MM.1S (cell line): ENCODE measurements around the gene TTC34.

Experiments
- DNase-seq: peaks from one replicate; pipeline ENCODE4 v3.0.0-alpha.2; 2015
- H2AFZ ChIP-seq: fragments of 300-600 bp; sonication (generic); 2 replicates; pipeline ENCODE4 v1.6.0; 2016; ENCODE audit warnings: antibody characterized with exemption, low read length
- H3F3A ChIP-seq: fragments of 300-600 bp; sonication (generic); 2 replicates; pipeline ENCODE4 v1.6.1; 2016; ENCODE audit warnings: mild to moderate bottlenecking, antibody characterized with exemption, low read length, moderate library complexity, mixed read lengths; ENCODE audit not compliant: insufficient read depth
- H3K27ac ChIP-seq: fragments of 300-600 bp; sonication (generic); 2 replicates; pipeline ENCODE4 v1.5.1; 2016; ENCODE audit warnings: mild to moderate bottlenecking, low read length
- H3K27me3 ChIP-seq: fragments of 300-600 bp; sonication (generic); replicated peaks from 2 replicates; pipeline ENCODE4 v1.6.0; 2016; ENCODE audit warnings: low read length; ENCODE audit not compliant: insufficient read depth
- H3K36me3 ChIP-seq: fragments of 300-600 bp; sonication (generic); replicated peaks from 2 replicates; pipeline ENCODE4 v1.6.1; 2016; ENCODE audit warnings: mild to moderate bottlenecking, low read length, mixed read lengths; ENCODE audit not compliant: insufficient read depth
- H3K4me1 ChIP-seq: fragments of 300-600 bp; sonication (generic); 2 replicates; pipeline ENCODE4 v1.6.1; 2016; ENCODE audit warnings: low read length, mixed read lengths
- H3K4me2 ChIP-seq: fragments of 300-600 bp; sonication (generic); 2 replicates; pipeline ENCODE4 v1.6.0; 2016; ENCODE audit warnings: low read depth, low read length
- H3K4me3 ChIP-seq: fragments of 300-600 bp; sonication (generic); 2 replicates; pipeline ENCODE4 v1.5.1; 2016; ENCODE audit warnings: low read length, mixed read lengths
- H3K79me2 ChIP-seq: fragments of 300-600 bp; sonication (generic); 2 replicates; pipeline ENCODE4 v1.6.1; 2016; ENCODE audit warnings: mixed run types, low read length, mixed read lengths
- H3K9ac ChIP-seq: fragments of 300-600 bp; sonication (generic); 2 replicates; pipeline ENCODE4 v1.6.1; 2016; ENCODE audit warnings: low read length, mixed read lengths
- H3K9me2 ChIP-seq: fragments of 300-600 bp; sonication (generic); replicated peaks from 2 replicates; pipeline ENCODE4 v1.6.1; 2016; ENCODE audit warnings: mild to moderate bottlenecking, low read length, mixed read lengths; ENCODE audit not compliant: insufficient read depth
- H3K9me3 ChIP-seq: fragments of 300-600 bp; sonication (generic); replicated peaks from 2 replicates; pipeline ENCODE4 v1.6.1; 2016; ENCODE audit warnings: mild to moderate bottlenecking, low read length, mixed read lengths; ENCODE audit not compliant: insufficient read depth
- H4K20me1 ChIP-seq: fragments of 300-600 bp; sonication (generic); 2 replicates; pipeline ENCODE4 v1.6.1; 2016; ENCODE audit warnings: mild to moderate bottlenecking, low read length, moderate library complexity, mixed read lengths; ENCODE audit not compliant: insufficient read depth
- EZH2 ChIP-seq: fragments of 300-600 bp; sonication (generic); optimal IDR thresholded peaks from 2 replicates; pipeline ENCODE3; 2017; ENCODE audit warnings: low read depth, mild to moderate bottlenecking, antibody characterized with exemption, low read length, mixed read lengths
- EZH2phosphoT487 ChIP-seq: fragments of 300-600 bp; sonication (generic); IDR thresholded peaks from 2 replicates; pipeline ENCODE4 v1.6.1; 2018; ENCODE audit warnings: antibody characterized with exemption, low read length
- TF ChIP-seq, protein P1 (sequence below): fragments of 300-600 bp; sonication (generic); IDR thresholded peaks from 2 replicates; pipeline ENCODE4 v1.5.1; 2016; ENCODE audit warnings: antibody characterized with exemption, low read length, mixed read lengths

Gene TTC34

DNA sequence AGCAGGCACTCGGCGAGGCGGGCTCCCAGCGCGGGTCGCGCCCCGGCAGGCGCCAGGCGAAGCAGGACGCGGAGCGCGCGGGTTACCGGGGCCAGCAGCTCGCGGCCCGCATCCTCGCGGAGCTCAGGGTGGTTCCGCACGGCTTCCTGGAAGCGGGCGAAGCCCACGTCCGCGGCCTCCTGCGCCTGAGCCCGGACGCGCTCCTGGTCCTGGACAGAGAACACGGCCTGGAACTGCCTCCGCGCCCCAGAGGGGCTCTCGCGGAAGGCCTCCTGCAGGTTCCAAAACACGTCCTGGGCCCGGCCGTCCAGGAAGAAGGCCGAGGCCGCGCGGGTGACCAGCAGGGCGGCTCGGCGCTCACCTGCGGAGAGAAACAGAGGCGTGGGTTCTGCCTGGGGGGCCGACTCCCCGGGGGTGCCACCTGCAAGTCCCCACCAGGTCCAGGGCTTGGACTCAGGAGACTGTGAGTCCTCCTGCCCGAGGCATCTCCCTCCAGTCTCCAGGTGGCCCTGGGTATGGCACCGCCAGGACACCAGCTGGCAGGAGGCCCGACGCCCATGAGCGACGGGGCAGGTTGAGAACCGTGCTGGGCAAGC lies 11.4 kb downstream of the TTC34 start:
- H3K79me2 ChIP-seq = no peaks in the 10 kb centered on the region
- H3K4me1 ChIP-seq = no peaks in the 10 kb centered on the region
- H3F3A ChIP-seq = no peaks in the 10 kb centered on the region
- H3K4me2 ChIP-seq = no peak overlapping the region
- no peak for DNase-seq
- peaks cover 58% of the 10 kb centered on the region for H3K27me3 ChIP-seq
- no peaks in the 10 kb centered on the region for H3K36me3 ChIP-seq
- H3K27ac ChIP-seq = no peak overlapping the region
- TF ChIP-seq, protein P1, sequence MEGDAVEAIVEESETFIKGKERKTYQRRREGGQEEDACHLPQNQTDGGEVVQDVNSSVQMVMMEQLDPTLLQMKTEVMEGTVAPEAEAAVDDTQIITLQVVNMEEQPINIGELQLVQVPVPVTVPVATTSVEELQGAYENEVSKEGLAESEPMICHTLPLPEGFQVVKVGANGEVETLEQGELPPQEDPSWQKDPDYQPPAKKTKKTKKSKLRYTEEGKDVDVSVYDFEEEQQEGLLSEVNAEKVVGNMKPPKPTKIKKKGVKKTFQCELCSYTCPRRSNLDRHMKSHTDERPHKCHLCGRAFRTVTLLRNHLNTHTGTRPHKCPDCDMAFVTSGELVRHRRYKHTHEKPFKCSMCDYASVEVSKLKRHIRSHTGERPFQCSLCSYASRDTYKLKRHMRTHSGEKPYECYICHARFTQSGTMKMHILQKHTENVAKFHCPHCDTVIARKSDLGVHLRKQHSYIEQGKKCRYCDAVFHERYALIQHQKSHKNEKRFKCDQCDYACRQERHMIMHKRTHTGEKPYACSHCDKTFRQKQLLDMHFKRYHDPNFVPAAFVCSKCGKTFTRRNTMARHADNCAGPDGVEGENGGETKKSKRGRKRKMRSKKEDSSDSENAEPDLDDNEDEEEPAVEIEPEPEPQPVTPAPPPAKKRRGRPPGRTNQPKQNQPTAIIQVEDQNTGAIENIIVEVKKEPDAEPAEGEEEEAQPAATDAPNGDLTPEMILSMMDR = no peak
- TF ChIP-seq EZH2phosphoT487 (no peak), EZH2 (no peak)
- H3K4me3 ChIP-seq = no peak overlapping the region
- H3K9me3 ChIP-seq = no peaks in the 10 kb centered on the region
- H4K20me1 ChIP-seq = no peaks in the 10 kb centered on the region
- H2AFZ ChIP-seq = no peak overlapping the region
- no peak overlapping the region for H3K9ac ChIP-seq
- no peaks in the 10 kb centered on the region for H3K9me2 ChIP-seq

DNA sequence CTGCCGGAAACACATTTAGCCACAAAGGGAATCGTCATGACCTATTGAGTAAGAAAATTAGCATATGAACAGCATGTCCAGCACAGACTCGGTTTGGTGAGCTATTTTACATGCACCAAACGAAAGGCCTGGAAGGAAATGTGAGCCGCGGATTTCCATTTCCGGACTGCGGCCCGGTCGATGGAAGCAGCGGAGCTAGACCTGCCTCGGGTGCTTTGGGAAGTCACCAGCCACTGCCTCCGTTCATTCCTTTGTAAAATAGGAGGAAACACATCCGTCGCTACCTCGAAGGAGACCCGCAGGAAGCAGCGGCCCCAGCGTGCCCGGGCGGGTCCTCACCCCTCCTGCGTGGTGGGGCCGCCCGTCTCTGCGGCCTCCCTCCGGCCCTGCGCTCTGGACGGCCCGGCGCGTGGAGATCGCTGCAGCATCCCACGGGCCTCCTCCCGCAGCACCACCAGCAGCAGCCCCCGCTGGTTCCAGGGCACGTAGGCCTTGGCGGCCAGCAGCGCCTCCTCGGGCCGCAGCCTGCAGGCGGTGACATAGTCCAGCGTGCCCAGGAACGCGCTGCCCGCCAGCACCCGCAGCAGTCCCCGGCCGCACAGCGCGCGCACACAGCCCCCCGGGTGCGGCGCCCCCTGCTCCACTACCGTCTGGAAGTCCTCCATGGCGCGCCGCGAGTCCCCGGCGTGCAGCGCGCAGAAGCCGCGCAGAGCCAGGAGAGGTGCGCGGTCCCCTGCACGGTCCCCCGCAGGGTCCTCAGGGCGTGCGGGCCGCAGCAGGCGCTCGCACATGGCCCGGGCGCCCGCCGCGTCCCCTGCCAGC lies 12.1 kb downstream of the TTC34 start:
- H3K27ac ChIP-seq = no peak overlapping the region
- no peak overlapping the region for H3K9ac ChIP-seq
- H3K4me3 ChIP-seq = no peak overlapping the region
- H3K27me3 ChIP-seq = peaks cover 58% of the 10 kb centered on the region
- DNase-seq = no peak
- H3K4me1 ChIP-seq = no peaks in the 10 kb centered on the region
- no peaks in the 10 kb centered on the region for H3F3A ChIP-seq
- no peak overlapping the region for H3K4me2 ChIP-seq
- no peaks in the 10 kb centered on the region for H3K79me2 ChIP-seq
- no peaks in the 10 kb centered on the region for H3K9me3 ChIP-seq
- H4K20me1 ChIP-seq = no peaks in the 10 kb centered on the region
- TF ChIP-seq, protein P1 = no peak
- no peak for TF ChIP-seq EZH2
- TF ChIP-seq EZH2phosphoT487 = no peak
- H3K9me2 ChIP-seq = no peaks in the 10 kb centered on the region
- H3K36me3 ChIP-seq = no peaks in the 10 kb centered on the region
- no peak overlapping the region for H2AFZ ChIP-seq

DNA sequence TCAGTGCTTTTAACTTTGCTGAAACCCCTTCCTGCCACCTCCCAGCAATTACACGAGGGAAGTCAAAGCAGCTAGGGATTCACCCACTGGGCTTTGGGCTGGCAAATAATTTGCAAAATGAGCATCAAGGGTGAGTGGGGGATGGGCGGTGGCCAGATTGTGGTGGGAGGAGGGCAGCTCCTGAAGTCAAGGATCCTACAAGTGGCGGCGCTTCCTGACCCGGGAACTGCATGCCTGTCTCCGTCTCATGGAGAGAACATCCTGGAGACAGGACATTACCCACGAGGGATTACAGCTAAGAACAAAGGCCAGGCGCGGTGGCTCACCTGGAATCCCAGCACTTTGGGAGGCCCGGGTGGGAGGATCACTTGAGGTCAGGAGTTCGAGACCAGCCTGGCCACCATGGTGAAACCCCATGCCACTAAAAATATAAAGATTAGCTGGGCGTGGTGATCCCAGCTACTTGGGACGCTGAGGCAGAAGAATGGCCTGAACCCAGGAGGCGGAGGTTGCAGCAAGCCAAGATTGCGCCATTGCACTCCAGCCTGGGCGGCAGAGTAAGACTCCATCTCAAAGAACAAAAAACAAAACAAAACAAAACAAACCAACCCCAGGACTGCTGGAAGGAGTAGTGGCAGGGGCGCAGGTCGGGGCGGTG lies 12.9 kb downstream of the TTC34 start:
- TF ChIP-seq, protein P1 = no peak
- TF ChIP-seq EZH2phosphoT487 (no peak), EZH2 (no peak)
- Histone ChIP-seq H3K9me2 (no peaks in the 10 kb centered on the region), H3K4me1 (no peaks in the 10 kb centered on the region), H3K4me2 (no peak overlapping the region), H3K27me3 (peaks cover 52% of the 10 kb centered on the region), H3K9me3 (no peaks in the 10 kb centered on the region), H3K9ac (no peak overlapping the region), H3K79me2 (no peaks in the 10 kb centered on the region), H4K20me1 (no peaks in the 10 kb centered on the region), H3K27ac (no peak overlapping the region), H3K4me3 (no peak overlapping the region), H2AFZ (no peak overlapping the region), H3K36me3 (no peaks in the 10 kb centered on the region), H3F3A (no peaks in the 10 kb centered on the region)
- no peak for DNase-seq
